HG02852 (cell line): Measurements from ENCODE around the gene GRIA1.

Experiments
- ATAC-seq: cut with Tn5 transposase; IDR thresholded peaks from one replicate; pipeline ENCODE4 v1.9.1; 2021; ENCODE audit warnings: mild to moderate bottlenecking, moderate library complexity; ENCODE audit not compliant: unreplicated experiment

GRIA1 gene

DNA sequence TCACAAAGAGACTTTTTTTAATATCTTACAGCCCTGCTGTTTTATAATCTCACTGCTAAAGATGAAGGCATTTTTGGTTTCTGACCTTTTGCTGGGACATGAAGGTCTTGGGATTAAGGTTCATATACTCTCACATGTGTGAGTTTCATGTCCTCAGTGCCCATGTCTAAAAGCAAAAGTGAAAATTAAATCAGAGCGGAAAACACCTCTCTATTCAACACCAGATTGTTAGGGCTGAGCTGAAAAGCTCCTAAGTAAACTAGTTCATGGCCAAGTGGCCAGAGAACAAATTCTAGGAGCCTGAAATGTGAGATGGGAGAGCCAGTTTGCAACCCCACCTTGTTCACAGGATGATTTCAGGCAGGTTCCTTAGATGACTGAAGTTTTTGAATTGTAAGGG is 110.9 kb downstream of the GRIA1 start:
- ATAC-seq, result peak; percentile 87

DNA sequence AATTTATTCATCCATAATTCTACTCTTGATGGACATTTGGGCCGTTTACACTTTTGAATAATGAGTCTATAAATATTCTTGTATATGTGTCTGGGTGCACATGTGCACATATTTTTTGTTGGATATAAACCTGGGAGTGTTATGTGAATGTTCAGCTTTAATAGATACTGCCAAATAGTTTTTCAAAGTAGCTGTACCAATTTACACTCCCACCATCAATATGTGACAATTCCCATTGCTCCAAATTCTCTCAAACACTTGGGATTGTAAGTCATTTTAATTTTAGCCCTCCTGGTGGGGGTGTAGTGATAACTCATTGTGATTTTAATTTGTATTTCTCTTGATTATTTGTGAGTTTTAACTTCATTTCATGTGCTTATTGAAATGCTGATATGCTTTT is 114.9 kb downstream of the GRIA1 start:
- ATAC-seq, result no peak

DNA sequence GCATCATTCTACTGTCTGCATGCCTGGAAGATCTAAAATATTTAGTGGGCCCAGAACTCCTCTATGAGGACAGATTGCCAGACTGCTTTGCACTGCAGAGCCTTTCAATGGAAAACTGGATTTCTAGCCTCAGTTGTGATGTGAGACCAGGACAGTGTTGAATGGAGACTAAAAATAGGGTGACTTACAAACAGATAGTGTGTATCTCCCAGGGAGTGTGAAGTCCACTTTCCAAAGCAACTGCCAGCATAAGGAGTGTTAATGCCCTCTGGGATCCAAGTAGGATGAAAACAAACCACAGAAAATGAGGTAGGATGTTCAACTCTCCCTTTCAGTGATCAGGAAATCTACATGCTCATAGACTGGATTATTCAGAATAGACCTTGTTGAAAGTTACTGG is 119.5 kb downstream of the GRIA1 start:
- ATAC-seq, result no peak

DNA sequence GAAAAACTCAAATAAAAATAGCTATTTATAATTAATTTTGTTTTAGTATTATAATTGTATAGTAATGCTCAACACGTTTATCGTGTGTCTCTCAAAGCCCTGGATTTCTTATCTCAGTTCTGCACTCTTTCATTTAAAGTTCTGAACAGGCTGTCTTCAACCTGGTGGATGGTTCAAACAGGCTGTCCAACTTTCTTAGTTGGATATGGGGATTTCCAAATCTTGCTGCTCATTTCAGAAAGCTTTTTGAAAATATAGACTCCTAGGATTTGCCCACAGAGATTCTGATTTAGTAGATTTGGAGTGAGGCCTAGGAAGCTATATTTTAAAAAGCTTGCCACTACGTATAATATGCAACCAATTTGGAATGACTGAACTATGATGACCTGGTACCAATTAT is 120.3 kb downstream of the GRIA1 start:
- no peak for ATAC-seq

DNA sequence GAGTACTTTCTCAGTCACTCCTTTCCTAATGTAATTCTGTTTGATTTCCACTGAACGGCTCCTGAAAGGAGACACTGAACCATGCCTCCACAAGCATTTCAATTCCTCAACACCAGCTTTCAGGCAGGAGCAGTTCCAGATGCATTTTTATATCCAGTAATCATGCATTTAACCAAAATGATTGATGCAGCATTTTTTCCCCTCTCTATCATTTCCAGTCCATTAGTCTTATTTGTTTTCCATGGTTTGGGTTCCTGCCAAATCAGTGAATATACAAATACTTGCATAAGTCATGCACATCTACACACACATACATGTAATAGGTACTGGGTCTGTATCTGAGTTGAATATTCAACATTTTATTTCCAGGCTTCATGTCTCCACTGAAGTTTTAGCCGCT is 122.7 kb downstream of the GRIA1 start:
- no peak for ATAC-seq

DNA sequence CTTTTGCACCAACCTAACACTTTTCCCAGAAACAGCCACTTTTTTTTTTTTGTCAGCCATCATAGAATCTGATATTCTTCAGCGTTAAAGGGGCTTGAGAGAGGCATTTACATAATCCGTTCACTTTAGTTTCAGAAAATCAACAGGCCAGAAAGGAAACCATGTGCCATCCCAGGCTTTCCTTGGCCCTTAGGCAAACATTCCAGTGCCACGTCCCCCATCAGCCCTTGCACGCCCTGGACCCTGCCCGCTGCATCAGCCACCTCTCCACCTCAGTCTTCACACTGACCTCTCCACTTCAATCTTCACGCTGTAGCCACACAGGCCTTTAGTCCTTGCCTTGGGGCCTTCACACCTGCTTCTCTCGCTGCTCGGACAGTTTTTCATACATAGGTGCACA is 123.2 kb downstream of the GRIA1 start:
- ATAC-seq, result no peak

DNA sequence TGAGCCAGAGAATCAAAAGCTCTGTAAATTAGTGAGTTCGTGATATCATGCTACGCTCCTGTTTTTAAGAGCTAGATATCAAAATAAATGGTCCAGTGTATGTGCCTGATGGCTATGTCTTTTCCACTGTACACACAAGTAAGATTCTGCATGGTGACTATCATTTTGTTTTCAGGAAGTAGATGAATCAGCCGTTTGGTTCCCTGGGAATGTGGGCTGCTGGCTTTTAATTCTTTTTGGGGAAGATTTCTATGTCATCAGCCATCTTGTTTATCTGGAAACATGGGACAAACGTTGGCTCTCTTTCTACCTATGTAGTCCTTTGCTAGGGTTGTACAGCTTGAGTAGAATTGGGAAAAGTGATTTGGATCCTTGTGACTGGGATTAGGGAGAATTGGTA is 126.7 kb downstream of the GRIA1 start:
- ATAC-seq, result no peak

DNA sequence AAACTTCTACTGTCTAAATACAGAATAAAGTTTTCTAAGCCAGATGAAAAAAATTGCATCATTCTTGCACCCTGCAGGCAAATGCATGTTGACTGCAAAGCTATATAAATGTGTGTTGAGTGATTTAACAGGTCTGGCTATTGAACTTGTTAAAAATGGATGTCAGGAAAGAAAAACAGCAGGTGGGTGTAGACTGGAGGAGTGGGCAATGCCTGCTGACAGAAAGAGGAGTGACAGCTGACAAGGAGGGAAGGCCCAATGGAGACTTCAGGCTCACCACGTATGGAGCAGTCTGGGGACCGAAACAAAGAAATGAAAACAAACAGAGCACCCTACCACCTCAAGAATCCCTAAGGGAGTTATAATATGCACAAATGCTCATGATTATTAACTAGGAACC is 127.8 kb downstream of the GRIA1 start:
- ATAC-seq, result no peak

DNA sequence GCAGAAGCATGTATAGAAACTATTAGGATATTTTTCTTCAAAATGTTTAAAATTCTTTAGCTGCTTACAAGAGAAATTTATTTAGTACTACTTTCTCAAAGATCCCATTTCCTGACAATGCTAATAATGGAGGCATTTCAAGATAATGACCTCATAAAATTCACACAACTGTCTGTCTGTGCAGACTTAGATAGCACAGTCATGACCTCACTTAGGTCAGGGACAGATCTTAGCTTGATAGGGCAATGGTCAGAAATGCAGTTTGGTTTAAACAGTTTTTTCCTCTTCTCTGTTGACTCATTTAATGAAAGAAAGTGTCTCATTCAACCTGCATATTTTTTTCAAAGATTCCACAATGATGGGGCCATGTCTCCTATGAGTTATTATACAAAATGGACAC is 128.4 kb downstream of the GRIA1 start:
- no peak for ATAC-seq

DNA sequence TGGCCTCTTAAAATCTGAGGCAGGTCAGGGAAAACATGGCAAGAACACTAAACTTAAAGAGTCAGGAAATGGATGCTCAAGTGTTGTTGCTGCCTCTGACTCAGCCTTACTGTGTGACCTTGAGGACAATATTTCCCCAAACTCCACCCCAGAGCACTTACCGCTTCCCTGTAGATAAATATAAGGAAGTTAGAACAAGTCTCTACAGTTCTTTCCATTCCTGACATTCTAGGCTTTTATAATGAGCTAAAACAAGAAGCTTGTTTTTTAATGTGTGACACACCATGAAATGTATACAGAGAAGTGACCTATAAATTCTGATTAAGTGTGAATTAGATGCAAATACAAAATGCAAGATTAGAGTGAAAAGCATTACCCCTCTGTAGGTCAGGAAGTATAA is 129.3 kb downstream of the GRIA1 start:
- ATAC-seq, result no peak

DNA sequence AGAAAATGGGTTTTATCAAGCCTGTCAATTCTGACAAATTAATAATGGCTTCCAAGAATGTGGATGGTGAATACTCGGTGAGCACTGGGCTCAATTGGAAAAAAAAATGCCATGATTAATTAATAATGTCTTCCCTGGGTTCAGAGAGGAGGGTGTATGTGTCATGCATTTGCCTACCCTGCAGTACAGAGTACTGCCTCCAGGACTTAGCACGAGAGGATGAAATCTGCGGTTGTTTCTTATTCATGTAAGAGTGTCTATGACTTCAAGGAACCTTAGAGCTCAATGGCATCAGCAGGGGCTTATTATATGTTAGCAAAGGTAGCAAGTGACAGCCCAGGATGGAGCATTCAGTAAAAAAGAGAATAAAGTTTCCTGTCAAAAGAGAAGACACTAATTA is 132.7 kb downstream of the GRIA1 start:
- no peak for ATAC-seq

DNA sequence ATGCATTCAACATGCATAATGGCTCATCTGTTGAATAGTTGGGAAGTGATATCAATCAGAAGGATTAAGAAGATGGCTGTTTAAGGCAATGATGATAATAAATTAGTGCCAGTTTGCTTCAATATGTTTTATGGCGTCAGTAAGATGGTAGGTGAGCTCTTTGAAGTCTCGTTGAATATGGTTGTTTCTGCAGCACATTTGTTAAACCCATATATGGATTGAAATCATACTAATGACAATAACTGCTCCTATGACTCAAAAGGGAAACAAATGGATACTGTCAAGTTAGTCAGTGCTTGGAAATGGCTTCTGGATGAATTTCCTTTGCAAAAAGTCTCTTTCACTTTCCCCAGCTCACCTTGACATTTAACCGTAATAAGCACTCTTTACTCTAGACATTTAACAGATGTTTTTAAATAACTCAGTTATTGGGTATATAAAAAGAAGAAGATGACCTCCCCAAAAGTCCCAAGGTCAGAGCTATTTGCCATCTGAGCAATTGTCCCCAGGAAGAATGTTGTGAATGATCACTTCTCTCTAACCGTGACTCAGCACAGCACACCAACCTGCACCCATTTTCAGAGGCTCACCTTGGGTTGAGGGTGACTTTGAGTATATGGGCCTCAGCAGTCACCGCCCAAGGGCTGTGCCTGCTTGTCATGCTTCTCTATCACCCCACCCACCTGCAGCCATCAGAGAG is 133.4 kb downstream of the GRIA1 start:
- ATAC-seq, result no peak

DNA sequence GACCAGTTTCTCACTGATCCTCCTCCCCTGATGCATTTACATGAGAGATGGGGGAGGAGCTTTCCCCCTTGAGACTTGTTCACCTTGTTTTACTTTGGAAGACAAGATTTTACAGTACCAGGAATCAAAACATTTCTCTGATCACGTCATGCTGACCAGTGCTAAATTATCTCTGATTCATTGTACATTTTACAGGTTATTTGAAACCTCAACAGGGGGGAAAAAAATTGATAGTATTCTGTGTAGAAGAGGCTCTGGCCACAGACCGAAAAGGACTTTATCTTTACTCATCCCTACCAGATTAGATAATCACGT is 133.9 kb downstream of the GRIA1 start:
- no peak for ATAC-seq

DNA sequence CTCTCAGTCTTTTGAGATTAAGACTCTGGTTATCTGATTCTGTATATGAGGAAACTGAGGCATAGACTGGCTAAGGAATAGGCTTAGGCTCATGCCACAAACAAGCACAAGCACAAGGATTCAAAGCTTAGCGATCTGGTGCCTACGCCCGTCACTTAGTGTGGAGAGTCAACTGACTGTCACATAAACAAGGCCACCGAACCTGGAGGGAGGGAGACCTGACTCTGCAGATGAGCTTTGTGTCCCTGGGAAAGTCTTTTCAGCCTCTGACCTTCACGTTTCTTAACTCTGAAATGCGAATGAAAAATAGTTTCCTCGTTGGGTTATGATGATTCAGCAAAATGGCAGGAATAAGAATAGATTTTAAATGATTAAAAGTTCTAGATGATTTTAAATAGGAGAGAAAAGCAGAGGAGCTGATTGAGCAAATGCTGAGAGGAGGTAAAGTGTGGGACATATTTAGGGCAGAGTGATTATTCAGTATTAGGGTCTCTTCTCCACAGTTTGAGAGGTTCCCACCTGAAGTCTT is 135.4 kb downstream of the GRIA1 start:
- no peak for ATAC-seq

DNA sequence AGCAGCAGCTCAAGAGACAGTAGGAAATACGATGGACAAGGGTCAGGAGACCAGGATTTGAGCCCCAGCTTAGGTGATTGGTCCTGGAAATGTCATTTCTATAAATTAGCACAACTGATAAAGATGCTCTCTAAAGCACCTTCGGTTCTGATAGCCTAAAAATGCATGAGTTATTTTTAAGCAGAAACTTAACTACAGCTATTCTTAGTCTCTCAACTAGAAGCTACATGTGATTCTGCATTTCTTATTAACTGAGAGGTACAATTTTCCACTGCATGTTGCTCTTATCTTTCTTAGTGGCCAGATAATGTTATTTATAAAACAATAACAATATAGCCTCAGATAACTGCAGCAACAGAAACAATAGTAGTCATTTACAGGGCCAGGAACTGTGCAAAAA is 136.4 kb downstream of the GRIA1 start:
- no peak for ATAC-seq

DNA sequence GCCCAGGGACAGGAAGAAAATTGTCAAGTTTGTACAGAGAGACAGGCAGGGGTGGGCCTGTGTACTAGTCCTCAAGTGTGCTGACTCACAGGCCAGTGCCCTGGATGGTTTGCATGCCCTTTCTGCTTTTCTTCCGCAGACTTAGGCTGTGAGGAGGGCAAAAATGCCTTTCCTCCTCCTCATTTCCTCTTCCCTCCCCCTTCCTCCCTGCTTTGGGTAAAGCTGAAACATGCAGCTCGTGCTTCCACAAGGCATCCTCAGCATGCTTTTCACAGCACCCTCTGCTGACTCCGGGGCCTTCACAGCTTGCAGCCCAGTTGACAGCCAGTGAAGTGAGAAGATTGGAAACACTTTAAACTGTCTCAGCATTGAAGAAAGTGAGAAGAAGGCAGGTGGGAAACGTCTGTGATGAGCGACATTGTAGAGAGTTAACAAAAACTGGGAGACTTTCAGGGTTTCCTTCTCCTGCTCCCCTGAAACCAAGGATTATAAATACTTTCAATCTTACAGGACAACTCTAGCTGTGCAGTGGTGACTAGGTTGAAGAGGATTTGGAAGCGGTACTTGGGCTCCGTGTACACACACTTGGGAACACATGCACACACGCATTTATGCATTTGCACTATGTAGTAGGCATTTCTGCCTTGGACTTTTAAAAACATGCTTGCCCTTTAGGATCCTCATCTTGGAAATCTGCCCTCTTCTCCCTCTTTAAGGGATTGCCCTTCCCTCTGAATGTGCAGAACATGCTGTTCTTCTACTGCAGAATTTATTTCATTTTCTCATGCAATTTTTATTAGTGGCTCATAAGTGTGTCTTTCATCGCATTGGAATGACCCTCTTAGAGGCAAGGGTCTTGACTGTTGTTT is 138.8 kb downstream of the GRIA1 start:
- no peak for ATAC-seq

DNA sequence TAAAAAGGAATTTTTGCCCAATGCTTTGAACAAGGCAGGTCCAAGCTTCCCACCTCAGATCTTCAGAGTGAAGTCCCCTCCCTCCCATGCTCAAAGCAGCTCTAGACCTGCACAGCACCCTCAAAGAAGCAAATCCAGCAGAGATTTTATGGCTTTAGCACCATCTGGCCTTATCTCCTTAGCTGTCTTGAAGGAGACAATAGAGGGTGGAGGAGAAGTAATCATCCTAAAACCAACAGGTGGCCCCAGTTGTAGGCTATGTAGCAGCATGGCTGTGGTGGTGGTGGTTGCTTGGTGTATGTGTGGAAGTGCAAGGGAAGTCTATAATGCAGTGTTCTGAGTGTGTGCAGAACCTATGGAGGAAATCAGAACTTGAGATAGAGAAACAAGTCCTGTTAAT is 140.1 kb downstream of the GRIA1 start:
- ATAC-seq, result no peak

DNA sequence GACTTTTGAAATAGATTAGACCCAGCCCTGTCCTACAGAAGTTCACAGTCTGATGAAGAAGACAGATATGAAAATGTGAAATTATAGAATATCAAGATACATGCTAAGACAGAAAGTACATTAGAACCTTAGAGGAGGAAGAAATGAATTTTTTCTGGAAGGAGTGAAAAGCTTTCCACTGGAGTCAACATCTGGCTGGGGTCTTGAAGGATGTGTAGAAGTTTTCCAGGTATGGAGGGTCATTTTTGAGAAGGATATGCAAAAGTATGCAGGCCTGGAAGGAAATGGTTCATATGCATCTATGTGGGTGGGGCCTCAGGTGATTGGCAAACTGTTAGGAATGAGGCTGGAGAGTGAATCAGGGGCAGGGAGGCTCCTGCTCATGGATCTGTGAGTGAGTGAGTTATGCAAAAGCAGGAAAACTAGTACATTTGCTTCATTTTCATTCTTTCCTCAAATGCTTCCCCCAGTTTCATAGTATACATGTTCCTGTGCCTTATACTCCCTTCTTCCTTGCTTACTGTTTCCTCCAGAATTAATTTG is 142.3 kb downstream of the GRIA1 start:
- ATAC-seq, result no peak

DNA sequence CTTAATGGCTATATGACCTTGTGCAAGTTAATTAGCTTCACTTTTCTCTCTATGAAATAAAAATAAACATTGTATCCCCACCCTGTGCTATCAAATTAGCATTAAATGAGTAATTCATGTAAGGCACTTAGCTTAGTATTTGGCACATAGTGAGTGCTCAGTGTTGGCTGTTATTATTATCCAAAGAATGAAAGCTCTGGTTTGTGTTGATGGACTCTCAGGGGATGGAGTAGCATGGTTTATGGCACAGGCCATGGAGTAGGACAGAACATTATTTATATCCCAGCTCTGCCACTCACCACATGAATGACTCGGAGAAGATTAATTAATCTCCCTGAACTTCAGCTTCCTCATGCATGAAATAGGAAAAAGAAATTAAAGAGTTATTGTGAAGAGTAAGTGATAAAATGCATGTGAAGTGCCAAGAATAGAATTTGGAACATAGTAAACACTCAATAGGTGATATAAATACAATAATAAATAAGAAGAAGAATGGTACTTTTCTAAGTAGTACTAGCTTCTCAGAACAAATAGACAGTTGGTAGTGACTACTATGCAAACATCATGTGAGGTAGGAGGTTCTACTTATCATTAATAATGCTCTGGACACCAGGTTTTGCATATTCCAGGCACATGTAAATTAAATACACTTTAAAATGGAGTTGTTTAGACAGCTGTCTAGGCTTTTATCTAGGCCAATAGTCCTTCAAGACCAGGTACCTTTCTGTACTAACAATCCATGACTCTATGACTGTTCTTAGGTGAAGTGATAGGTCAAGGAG is 146.4 kb downstream of the GRIA1 start:
- no peak for ATAC-seq

DNA sequence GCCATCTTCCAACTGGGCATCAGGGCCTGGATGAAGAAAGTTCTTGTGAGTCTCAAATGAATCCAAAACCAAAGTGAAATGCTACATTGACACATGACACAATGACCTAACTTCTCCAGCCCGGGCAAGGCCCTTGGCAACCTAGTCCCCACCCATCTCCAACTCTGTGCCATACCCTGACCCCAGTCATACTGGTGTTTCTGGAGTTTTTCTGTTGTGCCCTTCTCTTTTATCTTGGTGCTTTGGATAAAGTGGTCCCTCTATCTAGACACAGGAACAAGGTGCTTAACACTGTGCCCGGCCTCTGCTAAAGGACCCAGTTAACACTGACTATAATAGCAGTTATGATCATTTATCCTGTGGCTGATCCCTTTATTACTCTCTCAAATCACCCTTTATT is 149.8 kb downstream of the GRIA1 start:
- no peak for ATAC-seq

DNA sequence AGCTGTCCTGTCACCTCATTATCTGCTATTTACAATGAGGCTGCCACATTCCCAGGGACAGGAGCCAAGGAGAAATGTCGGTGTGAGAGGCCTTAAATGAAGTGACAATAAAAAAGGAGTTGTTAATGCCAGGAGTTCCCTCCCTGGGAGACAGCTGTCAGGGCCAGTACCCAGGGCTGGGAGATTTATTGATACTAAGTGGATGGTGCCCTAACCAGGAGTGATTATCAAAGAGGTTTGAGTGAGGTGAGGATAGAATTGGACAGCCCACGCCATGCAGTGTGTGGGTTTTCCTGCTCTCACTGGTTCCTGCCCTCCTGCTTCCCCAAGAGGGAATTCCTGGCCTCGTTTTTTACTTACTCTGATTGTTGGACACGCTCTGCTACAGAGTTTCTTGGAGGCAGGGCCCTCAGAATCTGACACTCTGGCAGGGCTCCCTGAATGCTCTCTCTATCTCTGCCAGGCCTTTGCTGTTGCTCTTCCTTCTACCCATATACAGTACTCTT is 150.8 kb downstream of the GRIA1 start:
- no peak for ATAC-seq
